BLaER1 treated with 17β-estradiol and CSF1 and Interleukin-3, amounts not matched to agents 10 nM and 100 nM (cell line): ENCODE measurements around the gene PRUNE2.
"Not testable (repeated sequence)": the region's sequence is repeated elsewhere in the genome, so short reads cannot be mapped to it uniquely, and the experiment has no call there.

Experiments used
- H3K27ac ChIP-seq, 11 experiments: shearing (Covaris generic); formaldehyde crosslinking; 2 replicates each; pipeline ENCODE4 v1.8.1; 2022
- H3K27me3 ChIP-seq, 11 experiments: shearing (Covaris generic); formaldehyde crosslinking; 2 replicates each; pipeline ENCODE4 v1.8.1; 2022
- H3K36me3 ChIP-seq, 11 experiments: shearing (Covaris generic); formaldehyde crosslinking; 2 replicates each; pipeline ENCODE4 v1.8.1; 2022
- H3K4me1 ChIP-seq, 10 experiments: shearing (Covaris generic); formaldehyde crosslinking; 2 replicates each; pipeline ENCODE4 v1.8.1; 2022
- H3K4me2 ChIP-seq, 11 experiments: shearing (Covaris generic); formaldehyde crosslinking; 2 replicates each; pipeline ENCODE4 v1.8.1; 2022
- H3K4me3 ChIP-seq, 10 experiments: shearing (Covaris generic); formaldehyde crosslinking; 2 replicates each; pipeline ENCODE4 v1.8.1; 2022
- H3K9ac ChIP-seq, 11 experiments: shearing (Covaris generic); formaldehyde crosslinking; 2 replicates each; pipeline ENCODE4 v1.8.1; 2022
- H3K9me3 ChIP-seq, 11 experiments: shearing (Covaris generic); formaldehyde crosslinking; replicated peaks in 1 of 11; 2 replicates each; pipeline ENCODE4 v1.8.1; 2022
- H4K20me1 ChIP-seq, 11 experiments: shearing (Covaris generic); formaldehyde crosslinking; 2 replicates each; pipeline ENCODE4 v1.8.1; 2022
- Cebpa-rat ChIP-seq, 11 experiments: shearing (Covaris generic); IDR thresholded peaks; 2 replicates each; pipeline ENCODE4 v1.8.1; 2022

The PRUNE2 gene

DNA sequence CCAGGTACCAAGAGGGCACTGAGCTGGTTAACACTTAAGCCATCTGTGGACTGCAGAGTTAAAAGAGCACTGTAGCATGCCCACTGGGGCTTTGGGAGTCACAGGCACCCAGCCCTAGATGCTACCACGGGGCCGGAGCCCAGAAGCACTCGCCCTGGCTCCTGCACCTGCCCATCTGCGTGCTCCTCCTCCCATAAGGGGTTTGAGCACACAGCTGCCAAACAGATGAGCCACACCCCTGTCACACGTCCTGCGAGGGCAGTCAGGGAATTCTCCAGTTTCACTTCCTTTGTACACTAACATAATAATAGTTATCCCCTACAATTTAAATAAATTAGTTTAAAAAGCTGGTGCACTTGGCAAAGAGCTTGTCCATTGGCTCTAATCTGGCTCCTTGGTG, 146.2 kb downstream of the PRUNE2 start:
- TF ChIP-seq Cebpa-rat (IDR thresholded peaks at IDR 0.05) = no peak
- Histone ChIP-seq H3K27me3 (no peaks in the 10 kb centered on the region), H3K4me3 (no peak overlapping the region), H3K9me3 (no peaks in the 10 kb centered on the region), H3K27ac (no peak overlapping the region), H3K4me1 (peaks cover 12 to 42% (median 34%) of the 10 kb centered on the region in 10 experiments), H4K20me1 (no peaks in the 10 kb centered on the region), H3K9ac (no peak overlapping the region), H3K36me3 (no peaks in the 10 kb centered on the region), H3K4me2 (peak overlapping the region; percentile 52 to 83 (median 62); a peak in 21 of 22 replicates)

- no peaks in the 10 kb centered on the region for H3K9me3 ChIP-seq
- TF ChIP-seq Cebpa-rat (IDR thresholded peaks at IDR 0.05) = no peak
- no peaks in the 10 kb centered on the region for H3K36me3 ChIP-seq
- H3K4me3 ChIP-seq = no peak overlapping the region
- H3K4me1 ChIP-seq = peaks cover 12 to 42% (median 34%) of the 10 kb centered on the region in 10 experiments
- no peak overlapping the region for H3K9ac ChIP-seq
- H3K27ac ChIP-seq = no peak overlapping the region
- H3K4me2 ChIP-seq = peak overlapping the region in 9 of 11 experiments; percentile 52 to 74 (median 62); a peak in 16 of 22 replicates
- no peaks in the 10 kb centered on the region for H3K27me3 ChIP-seq
- H4K20me1 ChIP-seq = no peaks in the 10 kb centered on the region
Observed at GRCh38 chr9:76758476-76758875, 147.4 kb downstream of the PRUNE2 start.

DNA sequence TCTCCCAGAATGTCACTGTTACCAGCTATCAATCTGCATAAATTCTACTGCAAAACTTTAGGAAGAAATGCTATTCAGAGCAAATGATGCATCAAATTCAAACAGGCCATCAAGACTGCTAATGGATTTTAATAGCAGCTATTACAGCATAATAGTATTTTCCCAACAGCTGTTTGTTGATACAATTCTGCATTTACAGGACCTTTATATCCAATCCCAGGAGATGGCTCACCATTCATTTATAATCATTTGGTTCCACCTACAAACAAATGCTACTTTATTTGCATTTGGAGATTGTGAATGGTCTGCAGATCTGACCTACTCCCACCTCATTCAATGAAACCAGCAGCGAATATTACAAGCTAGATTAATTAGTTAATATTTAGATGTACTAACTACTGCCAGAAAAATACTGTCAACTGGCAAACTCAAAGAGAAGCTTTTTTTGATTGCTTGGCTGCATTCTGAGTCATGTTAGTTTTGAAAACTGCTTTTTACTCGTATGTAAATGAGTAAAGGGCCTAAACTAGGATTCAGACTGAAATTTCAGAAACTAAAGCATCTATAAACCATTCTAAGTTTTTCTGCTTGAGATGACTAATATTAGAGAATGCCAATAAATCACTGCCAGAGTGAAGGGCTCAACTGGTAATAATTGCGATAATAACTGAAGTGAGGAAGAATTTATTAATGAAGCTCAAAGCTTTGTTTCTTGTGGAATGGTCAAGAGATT, 148.8 kb downstream of the PRUNE2 start:
- H4K20me1 ChIP-seq = no peaks in the 10 kb centered on the region
- no peak overlapping the region for H3K4me3 ChIP-seq
- TF ChIP-seq Cebpa-rat (IDR thresholded peaks at IDR 0.05) = no peak
- no peak overlapping the region for H3K27ac ChIP-seq
- H3K27me3 ChIP-seq = no peaks in the 10 kb centered on the region
- no peak overlapping the region for H3K9ac ChIP-seq
- H3K4me2 ChIP-seq = no peak overlapping the region
- H3K36me3 ChIP-seq = no peaks in the 10 kb centered on the region
- no peaks in the 10 kb centered on the region for H3K9me3 ChIP-seq
- peaks cover 12 to 42% (median 34%) of the 10 kb centered on the region in 10 experiments for H3K4me1 ChIP-seq

GRCh38 chr9:76756268-76756640, 149.7 kb downstream of the PRUNE2 start:
- Histone ChIP-seq H3K36me3 (no peaks in the 10 kb centered on the region), H3K4me2 (peak overlapping the region in 10 of 11 experiments; percentile 24 to 61 (median 52); a peak in 16 of 22 replicates), H3K9me3 (no peaks in the 10 kb centered on the region), H3K4me3 (no peak overlapping the region), H3K9ac (no peak overlapping the region), H3K27ac (peak overlapping the region in 5 of 11 experiments; percentile 10 to 38 (median 34); a peak in 6 of 22 replicates), H4K20me1 (no peaks in the 10 kb centered on the region), H3K4me1 (peaks cover 12 to 45% (median 35%) of the 10 kb centered on the region in 10 experiments), H3K27me3 (no peaks in the 10 kb centered on the region)
- peak in 5 of 11 experiments; percentile 21 to 66 (median 63); a peak in 7 of 22 replicates for TF ChIP-seq Cebpa-rat (IDR thresholded peaks at IDR 0.05)

DNA sequence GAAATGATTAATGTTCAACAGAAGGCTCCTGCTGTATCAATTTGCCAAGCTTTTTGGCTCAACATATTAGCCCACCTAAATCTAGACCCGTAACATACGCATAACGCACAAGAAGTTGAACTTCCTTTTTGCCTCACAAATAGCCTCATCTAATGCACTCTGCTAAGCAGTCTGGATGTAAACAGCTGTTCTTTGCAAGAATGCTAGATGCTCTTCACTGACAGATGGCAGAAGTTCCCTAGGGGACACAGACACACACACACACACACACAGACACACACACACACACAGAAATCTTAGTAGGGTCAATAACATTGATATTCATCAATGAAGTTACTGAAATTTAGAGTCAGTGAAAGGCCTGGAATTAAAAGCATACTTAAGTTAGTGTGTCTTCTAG, 154.9 kb downstream of the PRUNE2 start:
- no peak for TF ChIP-seq Cebpa-rat (IDR thresholded peaks at IDR 0.05)
- Histone ChIP-seq H3K27ac (no peak overlapping the region), H3K4me2 (peak overlapping the region in 7 of 11 experiments; percentile 21 to 46 (median 39); a peak in 10 of 22 replicates), H3K27me3 (no peaks in the 10 kb centered on the region), H3K4me1 (peaks cover 0 to 27% (median 21%) of the 10 kb centered on the region in 10 experiments; a peak in 18 of 20 replicates), H3K9me3 (peaks cover 0 to 4% (median under 1%) of the 10 kb centered on the region in 11 experiments; a peak in 6 of 22 replicates), H3K9ac (no peak overlapping the region), H3K4me3 (no peak overlapping the region), H3K36me3 (no peaks in the 10 kb centered on the region), H4K20me1 (no peaks in the 10 kb centered on the region)

DNA sequence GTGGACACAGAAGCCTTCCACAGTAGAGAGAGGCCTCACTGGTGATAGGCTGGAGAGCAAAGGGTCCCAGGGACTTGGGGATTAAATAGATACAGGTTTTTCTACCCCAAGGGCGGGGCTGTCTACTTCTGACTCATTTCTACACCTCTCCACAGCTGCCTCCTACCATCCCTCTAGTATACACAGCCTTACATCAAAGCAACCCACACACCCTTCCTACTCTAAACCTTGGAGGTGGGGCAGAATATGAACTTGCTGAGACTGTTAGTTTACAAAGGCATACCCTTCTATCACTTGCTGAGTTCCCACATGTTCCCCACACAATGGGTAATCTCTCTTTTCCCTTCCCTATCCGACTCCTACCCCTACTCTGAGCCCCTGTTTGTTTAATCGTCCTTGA, 161.6 kb downstream of the PRUNE2 start:
- Histone ChIP-seq H3K9ac (no peak overlapping the region), H3K4me3 (no peak overlapping the region), H3K4me2 (no peak overlapping the region), H4K20me1 (no peaks in the 10 kb centered on the region), H3K4me1 (no peaks in the 10 kb centered on the region), H3K27me3 (no peaks in the 10 kb centered on the region), H3K36me3 (no peaks in the 10 kb centered on the region), H3K27ac (no peak overlapping the region), H3K9me3 (peaks cover 11 to 41% (median 26%) of the 10 kb centered on the region in 11 experiments)
- no peak for TF ChIP-seq Cebpa-rat (IDR thresholded peaks at IDR 0.05)

DNA sequence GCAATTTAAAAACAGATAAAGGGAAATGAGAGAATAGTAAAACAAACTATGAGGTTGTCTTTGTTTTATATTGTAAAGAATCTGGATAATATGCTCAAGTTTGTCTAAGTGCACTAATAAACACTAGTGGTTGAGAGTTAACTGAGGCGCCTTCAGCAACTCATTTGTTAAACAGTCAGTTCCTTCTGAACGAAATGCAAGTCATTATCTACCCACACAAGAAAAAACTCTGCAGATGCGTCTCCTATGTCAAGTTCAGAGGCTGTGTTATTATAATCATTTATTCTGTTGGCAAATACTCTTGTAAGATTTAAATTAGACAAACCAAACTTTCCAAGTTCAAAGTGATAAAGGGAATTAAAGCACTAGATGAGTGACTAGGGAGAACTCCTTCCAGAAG, 162.0 kb downstream of the PRUNE2 start:
- H3K9me3 ChIP-seq = peaks cover 11 to 41% (median 26%) of the 10 kb centered on the region in 11 experiments
- no peaks in the 10 kb centered on the region for H3K4me1 ChIP-seq
- no peak overlapping the region for H3K4me3 ChIP-seq
- TF ChIP-seq Cebpa-rat (IDR thresholded peaks at IDR 0.05) = no peak
- H4K20me1 ChIP-seq = no peaks in the 10 kb centered on the region
- no peak overlapping the region for H3K27ac ChIP-seq
- H3K36me3 ChIP-seq = no peaks in the 10 kb centered on the region
- no peak overlapping the region for H3K4me2 ChIP-seq
- no peaks in the 10 kb centered on the region for H3K27me3 ChIP-seq
- no peak overlapping the region for H3K9ac ChIP-seq

DNA sequence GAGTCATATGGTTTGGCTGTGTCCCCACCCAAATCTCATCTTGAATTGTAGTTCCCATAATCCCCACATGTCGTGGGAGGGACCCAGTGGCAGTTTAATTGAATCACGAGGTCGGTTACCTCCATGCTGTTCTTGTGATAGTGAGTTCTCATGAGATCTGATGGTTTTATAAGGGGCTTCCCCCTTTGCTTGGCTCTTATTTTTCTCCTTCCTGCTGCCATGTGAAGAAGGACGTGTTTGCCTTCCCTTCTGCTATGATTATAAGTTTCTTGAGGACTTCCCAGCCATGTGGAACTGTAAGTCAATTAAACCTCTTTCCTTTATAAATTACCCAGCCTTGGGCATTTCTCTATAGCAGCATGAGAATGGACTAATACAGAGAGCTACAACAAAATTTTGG, 163.0 kb downstream of the PRUNE2 start:
- H3K4me3 ChIP-seq, H3K36me3 ChIP-seq, H3K9ac ChIP-seq, H3K27ac ChIP-seq, H3K4me2 ChIP-seq, H3K4me1 ChIP-seq, H3K27me3 ChIP-seq, H4K20me1 ChIP-seq: not testable (repeated sequence)
- peaks cover 11 to 41% (median 26%) of the 10 kb centered on the region in 11 experiments for H3K9me3 ChIP-seq

- Histone ChIP-seq H3K27me3 (no peaks in the 10 kb centered on the region), H3K4me1 (no peaks in the 10 kb centered on the region), H3K27ac (no peak overlapping the region), H3K9me3 (peaks cover 11 to 41% (median 26%) of the 10 kb centered on the region in 11 experiments), H3K4me3 (no peak overlapping the region), H4K20me1 (no peaks in the 10 kb centered on the region), H3K9ac (no peak overlapping the region), H3K4me2 (no peak overlapping the region), H3K36me3 (no peaks in the 10 kb centered on the region)
- TF ChIP-seq Cebpa-rat (IDR thresholded peaks at IDR 0.05) = no peak
Observed at GRCh38 chr9:76741524-76741923, 164.4 kb downstream of the PRUNE2 start.

DNA sequence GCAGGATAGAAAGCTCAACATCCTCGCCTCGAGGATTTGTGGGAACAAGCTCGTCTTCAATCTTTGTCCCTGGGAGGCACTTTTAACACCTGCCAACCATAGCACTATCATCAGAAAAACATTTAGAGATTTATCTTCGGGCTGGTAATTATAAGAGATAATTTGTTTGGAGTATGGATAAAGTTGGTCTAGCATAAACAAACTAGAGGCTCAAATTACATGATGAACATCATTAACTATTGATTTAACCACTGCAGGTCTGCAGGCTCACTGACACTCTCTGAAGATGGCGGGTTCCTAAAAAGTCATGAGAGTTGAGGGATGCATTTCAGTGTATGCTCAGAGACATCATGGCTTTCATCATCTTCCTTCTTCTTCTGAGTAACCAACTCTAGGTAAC, 167.5 kb downstream of the PRUNE2 start:
- no peaks in the 10 kb centered on the region for H3K4me1 ChIP-seq
- H3K4me2 ChIP-seq = no peak overlapping the region
- no peaks in the 10 kb centered on the region for H3K36me3 ChIP-seq
- H3K9me3 ChIP-seq = peaks cover 11 to 19% (median 14%) of the 10 kb centered on the region in 11 experiments; a peak in 21 of 22 replicates
- no peaks in the 10 kb centered on the region for H4K20me1 ChIP-seq
- no peak for TF ChIP-seq Cebpa-rat (IDR thresholded peaks at IDR 0.05)
- no peak overlapping the region for H3K4me3 ChIP-seq
- H3K27me3 ChIP-seq = no peaks in the 10 kb centered on the region
- no peak overlapping the region for H3K27ac ChIP-seq
- H3K9ac ChIP-seq = no peak overlapping the region
